OCI-LY3 (cell line): Measurements from ENCODE around the gene IL16.

Experiments used
- EZH2phosphoT487 ChIP-seq: fragments of 200-600 bp; shearing (Covaris generic); IDR thresholded peaks from 2 replicates; pipeline ENCODE4 v1.6.1; 2018; ENCODE audit warnings: antibody characterized with exemption, mixed run types, low read depth
- TF ChIP-seq, protein P1 (sequence below): fragments of 200-600, 300-600 bp; sonication (generic); IDR thresholded peaks from 2 replicates; pipeline ENCODE4 v1.5.1; 2014; ENCODE audit warnings: antibody characterized with exemption, low read length, low read depth

DNA sequence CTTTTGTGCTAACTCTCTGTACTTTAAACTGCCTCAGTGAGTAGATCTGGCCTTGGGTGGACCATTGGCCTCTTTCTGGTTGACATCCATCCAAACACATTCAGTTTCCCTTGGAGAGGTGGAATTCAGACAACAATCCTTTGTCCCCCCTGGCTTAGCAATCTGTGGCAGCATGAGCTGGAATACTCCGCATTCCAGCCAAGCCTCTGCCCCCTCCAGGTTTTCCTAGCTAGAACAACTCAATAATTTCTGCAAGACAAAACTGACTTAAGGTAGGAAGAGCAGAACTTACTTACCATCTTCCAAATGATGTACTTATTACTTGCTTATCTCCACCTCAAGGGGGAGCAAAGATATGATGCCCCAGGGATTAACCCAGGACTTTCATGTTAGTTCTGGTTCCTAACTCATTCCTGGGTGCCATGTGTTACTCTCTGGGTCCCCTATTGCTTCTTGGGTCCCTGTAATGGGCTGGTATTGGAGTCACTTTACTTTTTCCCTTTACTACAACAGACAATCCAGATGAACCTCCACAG is 21.8 kb upstream of the IL16 start:
- TF ChIP-seq, protein P1, sequence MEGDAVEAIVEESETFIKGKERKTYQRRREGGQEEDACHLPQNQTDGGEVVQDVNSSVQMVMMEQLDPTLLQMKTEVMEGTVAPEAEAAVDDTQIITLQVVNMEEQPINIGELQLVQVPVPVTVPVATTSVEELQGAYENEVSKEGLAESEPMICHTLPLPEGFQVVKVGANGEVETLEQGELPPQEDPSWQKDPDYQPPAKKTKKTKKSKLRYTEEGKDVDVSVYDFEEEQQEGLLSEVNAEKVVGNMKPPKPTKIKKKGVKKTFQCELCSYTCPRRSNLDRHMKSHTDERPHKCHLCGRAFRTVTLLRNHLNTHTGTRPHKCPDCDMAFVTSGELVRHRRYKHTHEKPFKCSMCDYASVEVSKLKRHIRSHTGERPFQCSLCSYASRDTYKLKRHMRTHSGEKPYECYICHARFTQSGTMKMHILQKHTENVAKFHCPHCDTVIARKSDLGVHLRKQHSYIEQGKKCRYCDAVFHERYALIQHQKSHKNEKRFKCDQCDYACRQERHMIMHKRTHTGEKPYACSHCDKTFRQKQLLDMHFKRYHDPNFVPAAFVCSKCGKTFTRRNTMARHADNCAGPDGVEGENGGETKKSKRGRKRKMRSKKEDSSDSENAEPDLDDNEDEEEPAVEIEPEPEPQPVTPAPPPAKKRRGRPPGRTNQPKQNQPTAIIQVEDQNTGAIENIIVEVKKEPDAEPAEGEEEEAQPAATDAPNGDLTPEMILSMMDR: no peak
- no peak for TF ChIP-seq EZH2phosphoT487
